GM18520 (cell line): ENCODE measurements around the gene HMGCLL1.

ENCODE experiments used
- ATAC-seq: cut with Tn5 transposase; IDR thresholded peaks from one replicate; pipeline ENCODE4 v1.9.1; 2021; ENCODE audit not compliant: unreplicated experiment

Gene HMGCLL1

DNA sequence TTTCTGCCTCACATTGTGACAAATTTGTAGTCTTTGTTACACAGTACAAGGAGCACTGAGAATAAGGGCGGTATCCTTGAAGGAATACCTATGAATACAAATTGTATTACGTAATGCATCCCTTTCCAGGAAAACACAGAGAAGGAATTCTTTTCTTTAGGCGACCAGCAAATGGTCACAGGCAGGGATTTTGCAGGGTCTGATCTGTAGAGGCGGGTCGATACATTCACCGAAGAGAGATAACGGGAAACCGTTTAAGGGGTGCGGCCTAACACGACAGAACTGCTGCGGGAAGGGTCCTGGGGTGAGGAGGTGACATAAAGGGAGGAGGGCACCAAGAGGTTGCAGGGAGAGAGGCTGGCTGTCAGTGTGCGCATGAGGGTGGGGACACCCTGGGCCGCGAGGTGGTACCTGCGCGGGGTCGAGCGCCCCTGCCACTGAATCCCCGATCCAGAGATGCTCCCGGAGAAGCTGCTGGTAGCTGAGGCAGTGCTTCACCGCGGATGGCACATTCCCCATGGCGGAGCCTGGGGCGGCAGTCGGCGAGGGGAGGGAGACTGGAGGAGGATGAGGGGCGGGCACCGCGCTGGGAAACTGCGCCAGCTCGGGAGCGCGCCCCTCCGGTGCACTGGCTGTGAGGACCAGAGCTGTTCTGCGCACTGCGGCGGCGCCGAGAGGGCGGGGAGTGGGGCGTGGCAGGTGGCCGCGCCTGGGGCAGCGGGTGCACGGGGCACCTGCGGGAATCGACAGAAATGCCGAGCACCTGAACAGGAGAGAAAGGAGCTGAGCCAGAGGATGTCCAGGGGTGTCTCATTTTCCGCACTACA, at the start of gene HMGCLL1:
TSS of gene HMGCLL1 (minus strand) at position 656 of the 827 bp plus-strand sequence. CDS start at position 519, 137 bp downstream.
- no peak for ATAC-seq

GRCh38 chr6:55621993-55622392, 43.0 kb upstream of the HMGCLL1 start:
- no peak for ATAC-seq

- ATAC-seq = no peak
Measured at GRCh38 chr6:55621244-55621643, 42.3 kb upstream of the HMGCLL1 start.

DNA sequence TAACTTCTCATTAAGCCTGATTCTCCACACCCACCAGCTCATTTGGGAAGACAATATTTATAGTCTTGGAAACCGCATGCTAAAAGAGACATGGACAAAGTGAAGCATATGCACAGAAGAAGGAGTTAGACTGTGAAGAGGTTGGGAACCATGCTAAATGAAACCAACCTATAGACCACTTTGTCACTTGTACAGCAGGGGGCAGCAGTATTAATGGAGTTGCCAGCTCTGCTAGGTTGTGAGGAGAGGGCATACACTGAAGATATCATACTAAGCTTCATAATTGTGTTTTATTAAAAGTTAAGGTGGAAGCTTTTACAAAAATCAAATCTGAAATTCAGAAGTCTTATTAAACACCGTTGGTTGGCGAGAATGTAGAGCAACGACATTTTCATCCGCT, 38.3 kb upstream of the HMGCLL1 start:
- ATAC-seq = no peak

GRCh38 chr6:55604021-55604420, 25.0 kb upstream of the HMGCLL1 start:
- no peak for ATAC-seq

- ATAC-seq = no peak
Measured at GRCh38 chr6:55601120-55601519, 22.1 kb upstream of the HMGCLL1 start.

- no peak for ATAC-seq
Measured at GRCh38 chr6:55594442-55594841, 15.4 kb upstream of the HMGCLL1 start.

DNA sequence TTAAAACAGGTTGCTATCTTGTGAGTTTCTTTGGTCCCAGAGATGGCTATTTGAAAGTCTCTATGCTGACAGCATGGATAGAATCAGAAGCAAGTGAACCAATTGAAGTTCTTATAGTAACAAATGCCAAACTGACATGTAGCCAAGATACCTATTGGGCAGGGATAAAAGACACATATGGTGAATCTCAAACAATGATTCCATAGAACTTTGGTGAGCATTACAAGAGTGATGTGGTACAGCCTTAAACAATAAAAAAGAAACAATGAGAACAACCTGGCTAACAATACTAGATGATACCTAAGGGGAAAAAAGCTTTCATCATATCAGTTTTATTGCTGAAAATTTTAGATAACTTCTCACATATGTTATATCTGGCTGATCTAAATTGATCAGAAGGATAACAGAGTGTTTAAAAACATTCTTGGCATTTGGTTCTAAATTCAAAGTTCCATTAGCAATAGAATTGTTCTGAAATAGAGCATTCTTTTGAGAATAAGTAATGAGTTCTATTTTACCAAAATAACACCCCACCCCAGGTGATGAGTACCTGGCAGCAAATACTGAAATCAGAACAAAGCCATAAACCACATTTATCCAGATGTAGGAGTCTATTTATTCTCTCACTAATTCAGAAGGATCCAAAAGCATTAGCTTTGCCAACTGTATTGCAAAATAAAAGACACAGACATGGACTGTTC, 5.8 kb upstream of the HMGCLL1 start:
- no peak for ATAC-seq

DNA sequence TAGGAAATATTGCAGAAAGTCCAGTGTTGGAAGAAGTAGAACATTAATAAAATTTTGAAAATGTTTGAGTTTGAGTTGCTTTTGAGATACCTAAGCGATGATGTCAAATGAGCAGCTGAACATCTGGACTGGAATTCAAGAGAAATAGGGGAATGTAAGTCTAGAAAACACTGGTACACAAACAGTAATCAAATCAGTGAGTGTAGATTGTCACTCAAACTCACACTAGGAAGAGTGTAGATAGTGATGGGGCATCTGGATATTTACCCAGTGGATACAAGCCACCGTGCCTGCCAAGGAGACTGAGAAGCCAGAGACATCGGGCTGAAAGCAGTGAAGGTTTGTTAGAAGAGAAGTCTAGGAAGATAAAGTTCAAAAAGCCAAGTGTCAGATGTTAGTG, 2.2 kb downstream of the HMGCLL1 start:
- ATAC-seq = no peak

- ATAC-seq = no peak
Measured at GRCh38 chr6:55574556-55574955, 4.4 kb downstream of the HMGCLL1 start.

DNA sequence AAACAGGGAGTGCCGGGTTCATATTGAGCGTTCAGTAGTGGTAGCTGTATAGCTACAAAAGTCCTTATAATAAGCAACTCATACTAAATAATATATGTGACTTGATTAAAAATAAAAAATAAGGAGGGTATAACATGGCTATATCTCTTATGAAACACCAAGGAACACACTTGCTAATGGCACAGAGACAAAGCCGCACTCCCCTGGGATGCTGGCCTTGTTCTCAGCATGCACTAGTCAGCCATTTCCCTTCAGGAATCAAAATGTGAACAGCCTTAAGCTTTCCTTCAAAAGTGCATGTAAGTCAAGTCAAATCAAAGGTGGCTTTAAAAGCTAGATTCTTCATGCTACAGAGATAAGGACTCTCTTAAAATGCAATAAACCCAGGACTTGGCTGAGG, 9.4 kb downstream of the HMGCLL1 start:
- ATAC-seq = no peak

- ATAC-seq = no peak
Measured at GRCh38 chr6:55568808-55569439, 10.1 kb downstream of the HMGCLL1 start.

DNA sequence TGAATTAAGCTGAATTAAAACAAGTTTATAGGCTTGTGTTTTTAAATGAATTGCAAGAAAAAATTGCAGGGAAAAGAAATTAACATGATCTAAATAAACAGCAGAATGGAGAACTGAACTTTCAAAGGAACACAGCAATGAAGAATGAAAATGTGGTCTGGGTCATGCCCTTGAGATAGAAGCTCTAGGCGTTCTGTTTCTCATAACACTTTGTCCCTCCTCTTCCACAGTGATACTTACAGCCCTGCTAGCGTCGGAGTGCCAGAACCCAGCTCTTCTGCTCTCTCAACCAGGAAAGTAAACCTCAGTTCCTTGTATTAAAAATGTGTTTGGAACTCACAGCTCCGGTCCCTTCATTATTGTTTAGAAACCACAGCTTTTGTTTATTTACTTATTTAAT, 11.4 kb downstream of the HMGCLL1 start:
- ATAC-seq = no peak

DNA sequence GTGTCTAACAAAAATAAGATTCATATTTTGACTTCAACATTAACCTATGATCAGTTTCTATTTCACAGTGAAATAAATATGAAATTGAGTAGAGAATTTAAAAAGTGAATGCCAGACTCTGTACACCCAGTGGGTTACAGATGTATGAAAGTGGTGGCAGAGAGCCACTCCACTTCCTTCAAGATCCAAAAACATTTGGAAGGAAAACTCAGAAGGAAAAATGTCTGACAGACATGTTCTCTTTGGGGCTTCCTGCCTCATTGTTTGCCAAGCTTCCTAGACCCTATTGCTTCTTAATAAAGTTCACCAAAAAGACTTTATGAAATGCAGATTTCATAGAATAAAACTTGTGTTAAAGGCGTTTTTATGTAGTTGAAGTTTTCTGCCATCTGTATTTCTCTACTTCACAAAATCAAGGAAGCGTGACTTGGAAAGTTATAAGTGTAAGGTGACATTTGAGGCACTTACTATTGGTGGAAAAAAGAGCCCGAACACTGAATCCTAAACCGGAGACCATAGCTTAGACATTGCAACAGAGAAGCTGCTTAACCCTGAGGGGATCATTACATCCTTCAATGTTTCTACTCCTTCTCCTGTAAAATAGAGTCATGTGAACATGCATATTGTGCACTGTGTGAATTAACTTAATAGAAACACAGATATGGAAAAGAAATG, 12.8 kb downstream of the HMGCLL1 start:
- no peak for ATAC-seq

DNA sequence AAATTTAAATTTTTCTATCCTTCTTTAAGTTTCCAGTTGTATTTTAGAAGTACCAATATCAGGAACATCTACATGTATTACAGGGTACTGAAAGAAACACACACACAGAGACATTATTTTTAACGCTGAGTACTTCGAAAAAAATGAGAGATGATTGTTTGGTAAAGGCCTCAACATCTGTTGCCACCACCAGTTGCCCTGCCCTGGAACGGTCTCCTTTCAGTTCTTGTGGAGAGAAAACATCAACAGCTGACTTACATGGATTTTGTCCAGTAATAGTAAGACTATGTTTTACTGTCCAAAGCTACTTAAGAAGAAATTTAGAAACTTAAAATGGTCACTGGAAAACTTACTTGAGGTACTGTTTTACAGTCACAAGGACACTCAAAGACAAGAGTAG, 16.7 kb downstream of the HMGCLL1 start:
- ATAC-seq = no peak

- no peak for ATAC-seq
Measured at GRCh38 chr6:55560290-55560885, 18.6 kb downstream of the HMGCLL1 start.

GRCh38 chr6:55557146-55557545, 21.8 kb downstream of the HMGCLL1 start:
- ATAC-seq = no peak

DNA sequence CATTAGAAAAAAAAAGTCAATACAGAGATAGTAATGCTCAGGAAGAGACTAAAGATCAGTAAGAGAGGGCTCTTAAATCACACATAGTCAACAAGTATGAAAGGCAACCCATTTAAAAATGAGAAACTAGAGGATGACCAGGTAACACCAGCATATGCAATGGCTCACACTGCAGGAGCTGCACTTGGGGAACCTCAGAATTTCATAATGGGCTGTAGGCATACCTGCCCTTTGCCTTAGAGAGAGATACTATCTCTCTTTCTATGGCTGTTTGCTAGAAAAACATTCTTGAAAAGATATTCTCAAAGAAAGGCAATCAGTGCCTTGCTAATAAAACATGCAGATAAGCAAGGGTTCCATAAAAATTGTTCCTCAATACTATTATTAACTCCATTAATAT, 33.2 kb downstream of the HMGCLL1 start:
- no peak for ATAC-seq

- ATAC-seq = no peak
Measured at GRCh38 chr6:55543633-55544309, 35.2 kb downstream of the HMGCLL1 start.

DNA sequence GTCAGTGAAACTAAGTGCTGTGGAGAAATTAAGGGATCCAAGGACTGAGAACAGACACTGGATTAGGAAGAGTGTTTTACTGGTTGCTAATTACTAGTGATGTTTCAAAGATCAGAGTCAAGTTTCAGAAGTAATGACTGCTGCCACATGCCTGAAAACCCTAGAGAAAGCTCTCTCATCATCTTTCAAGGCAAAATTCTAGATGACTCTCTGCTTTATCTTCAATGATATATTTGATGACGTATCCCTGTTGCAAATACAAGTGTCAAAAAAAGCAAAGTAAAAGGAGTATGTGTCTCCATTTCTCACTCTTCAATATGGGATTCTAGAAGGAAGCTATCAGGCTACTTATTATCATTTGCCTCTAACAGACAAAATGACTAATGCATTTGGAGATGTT, 38.0 kb downstream of the HMGCLL1 start:
- no peak for ATAC-seq
